K562 (cell line): Measurements from ENCODE around the gene SERPINA6. TPM values are rescaled to one million over a fixed set of nuclear protein-coding genes. Genes with fewer than 3 reads are reported as not detected.

Experiments
- ATAC-seq: fragments of 200-7000 bp; cut with Tn5 transposase; 3 replicates; pipeline ENCODE4 v1.9.1; 2020; ENCODE audit warnings: moderate library complexity
- BruUV-seq: library from RNA; stranded (reverse); fragments of 400-500 nt; replicated peaks from 2 replicates; lab custom pipeline; 2021; lab: Mats Ljungman, UMichigan
- CTCF ChIA-PET: fragments of 300-600 bp; formaldehyde crosslinking; extraction: SDS; loops from one replicate; lab custom pipeline; 2021; ENCODE audit warnings: low intra/inter-chr PET ratio; lab: Yijun Ruan, JAX
- POLR2A ChIA-PET: fragments of 300-600, 350-650 bp; sonication (Branson Sonifier 250); formaldehyde crosslinking; extraction: SDS; loops from one replicate; lab custom pipeline; 2021; ENCODE audit warnings: antibody characterized with exemption, inconsistent platforms; lab: Yijun Ruan, JAX
- DNase-seq, 4 experiments: peaks; one replicate each; pipeline versions ENCODE4 v3.0.0 to v3.0.0-alpha.2; 2011 to 2018; ENCODE audit warnings: low spot score in 3 of 4, mixed read lengths in 3 of 4; ENCODE audit errors: extremely low read depth in 1 of 4
- FAIRE-seq: peaks from 2 replicates; lab custom pipeline; 2011; peaks lifted over from hg19 to GRCh38; lab: Jason Lieb, UNC
- H2AFZ ChIP-seq: 2 replicates; pipeline ENCODE4 v1.6.0; 2011; ENCODE audit warnings: low read depth, low read length, control low read depth, inconsistent platforms
- H3K27ac ChIP-seq: fragments of 200-600 bp; 3 replicates; pipeline ENCODE4 v1.8.0; 2011; ENCODE audit warnings: low read depth, mild to moderate bottlenecking, control low read depth, inconsistent platforms, low read length, moderate library complexity, mixed read lengths; ENCODE audit errors: extremely low read depth
- H3K27me3 ChIP-seq, 2 experiments: fragments of 300-600 bp in 1 of 2; 2 replicates in 1 of 2; 3 replicates in 1 of 2; pipeline versions ENCODE4 v1.6.0 to v1.8.0; 2011; ENCODE audit warnings: inconsistent platforms in 2 of 2, low read length in 2 of 2, mild to moderate bottlenecking in 1 of 2, mixed read lengths in 1 of 2, moderate library complexity in 1 of 2; ENCODE audit not compliant: control insufficient read depth in 2 of 2, insufficient read depth in 2 of 2
- H3K36me3 ChIP-seq: fragments of 300-600 bp; 3 replicates; pipeline ENCODE4 v1.8.0; 2011; ENCODE audit warnings: mild to moderate bottlenecking, low read length, inconsistent platforms; ENCODE audit not compliant: control insufficient read depth, insufficient read depth
- H3K4me1 ChIP-seq, 2 experiments: fragments of 200-600 bp in 1 of 2; replicated peaks in 1 of 2; 2 replicates in 1 of 2; 3 replicates in 1 of 2; pipeline versions ENCODE4 v1.5.1 to v1.8.0; 2011; ENCODE audit warnings: inconsistent platforms in 2 of 2, low read length in 2 of 2, mild to moderate bottlenecking in 1 of 2, mixed read lengths in 1 of 2, moderate library complexity in 1 of 2; ENCODE audit not compliant: control insufficient read depth in 2 of 2, insufficient read depth in 2 of 2
- H3K4me2 ChIP-seq: 2 replicates; pipeline ENCODE4 v1.6.1; 2011; ENCODE audit warnings: low read length, control low read depth, inconsistent platforms, mixed read lengths; ENCODE audit not compliant: insufficient read depth
- H3K4me3 ChIP-seq: fragments of 200-600 bp; sonication (generic), shearing (Covaris generic); 2 replicates; pipeline ENCODE4 v1.5.1; 2016; ENCODE audit warnings: control low read depth, inconsistent platforms
- H3K79me2 ChIP-seq: fragments of 200-600 bp; 3 replicates; pipeline ENCODE4 v1.8.0; 2011; ENCODE audit warnings: low read length, inconsistent platforms; ENCODE audit not compliant: control insufficient read depth, insufficient read depth
- H3K9ac ChIP-seq, 2 experiments: 2 replicates each; pipeline versions ENCODE4 v1.6.0 to v1.6.1; 2011; ENCODE audit warnings: low read depth in 2 of 2, low read length in 2 of 2, control low read depth in 1 of 2, inconsistent platforms in 1 of 2, mild to moderate bottlenecking in 1 of 2, mixed read lengths in 1 of 2; ENCODE audit not compliant: insufficient read depth in 1 of 2
- H3K9me1 ChIP-seq: one replicate; pipeline ENCODE4 v1.6.0; 2011; ENCODE audit warnings: inconsistent platforms, mild to moderate bottlenecking, low read length, moderate library complexity; ENCODE audit not compliant: control insufficient read depth, insufficient read depth
- H3K9me3 ChIP-seq: replicated peaks from 2 replicates; pipeline ENCODE4 v1.5.1; 2011; ENCODE audit warnings: low read depth, low read length, inconsistent platforms; ENCODE audit not compliant: control insufficient read depth, insufficient read depth
- H4K20me1 ChIP-seq: replicated peaks from 2 replicates; pipeline ENCODE4 v1.6.1; 2011; ENCODE audit warnings: low read length, inconsistent platforms, mixed read lengths; ENCODE audit not compliant: control insufficient read depth, insufficient read depth
- CBX1 ChIP-seq: sonication (generic); IDR thresholded peaks from 2 replicates; pipeline ENCODE4 v1.6.1; 2016; ENCODE audit warnings: antibody characterized with exemption, low read depth, mild to moderate bottlenecking
- CREB5 ChIP-seq: fragments of 250-450 bp; sonication (Bioruptor Pico); IDR thresholded peaks from 2 replicates; pipeline ENCODE4 v1.5.0; 2020; ENCODE audit warnings: mild to moderate bottlenecking
- ELF2 ChIP-seq: fragments of 250-450 bp; sonication (Bioruptor Pico); IDR thresholded peaks from 2 replicates; pipeline ENCODE4 v1.5.0; 2021; ENCODE audit warnings: mild to moderate bottlenecking
- FOXA1 ChIP-seq: fragments of 450-650 bp; IDR thresholded peaks from 2 replicates; pipeline ENCODE4 v1.6.1; 2016; ENCODE audit warnings: mild to moderate bottlenecking, borderline replicate concordance
- HDAC1 ChIP-seq, 2 experiments: fragments of 450-650 bp; IDR thresholded peaks; 2 replicates each; pipeline ENCODE4 v1.6.1; 2016 to 2017; ENCODE audit warnings: inconsistent platforms in 1 of 2, mild to moderate bottlenecking in 1 of 2, moderate library complexity in 1 of 2
- HDGF ChIP-seq: fragments of 450-650 bp; IDR thresholded peaks from 2 replicates; pipeline ENCODE4 v1.6.1; 2016
- HMGN3 ChIP-seq: IDR thresholded peaks from 2 replicates; pipeline ENCODE4 v1.6.1; 2011; ENCODE audit warnings: borderline replicate concordance, low read depth, mild to moderate bottlenecking, mixed read lengths, low read length; ENCODE audit not compliant: insufficient read length; ENCODE audit errors: extremely low read depth
- JUN ChIP-seq, 2 experiments: sonication (generic) in 1 of 2; formaldehyde crosslinking in 1 of 2; IDR thresholded peaks; 2 replicates each; pipeline versions ENCODE4 v1.6.1 to v1.8.0; 2012 to 2022; ENCODE audit warnings: borderline replicate concordance in 2 of 2, mild to moderate bottlenecking in 2 of 2, improper control_type of control experiment in 1 of 2, low read depth in 1 of 2, low read length in 1 of 2, missing genetic modification reagents in 1 of 2
- NBN ChIP-seq: fragments of 450-650 bp; IDR thresholded peaks from 2 replicates; pipeline ENCODE4 v1.6.1; 2016; ENCODE audit warnings: low read depth, mild to moderate bottlenecking
- POU5F1 ChIP-seq: fragments of 150-350 bp; IDR thresholded peaks from 2 replicates; pipeline ENCODE4 v1.6.1; 2014; ENCODE audit warnings: borderline replicate concordance, low read length, low read depth, mild to moderate bottlenecking; ENCODE audit not compliant: partially characterized antibody
- RNF2 ChIP-seq: sonication (generic); IDR thresholded peaks from 2 replicates; pipeline ENCODE4 v1.6.1; 2016
- SETDB1 ChIP-seq: IDR thresholded peaks from one replicate; pipeline ENCODE4 v1.6.1; 2012; ENCODE audit warnings: low read length, control low read depth, inconsistent platforms
- ZFPM2 ChIP-seq: fragments of 250-450 bp; sonication (Bioruptor Pico); IDR thresholded peaks from 2 replicates; pipeline ENCODE4 v1.5.1; 2022; ENCODE audit warnings: mild to moderate bottlenecking
- ZNF311 ChIP-seq: fragments of 250-450 bp; sonication (Bioruptor Pico); IDR thresholded peaks from 2 replicates; pipeline ENCODE4 v1.4.0; 2020; ENCODE audit warnings: mild to moderate bottlenecking, moderate library complexity
- ZNF561 ChIP-seq: fragments of 450-650 bp; formaldehyde crosslinking; conservative IDR thresholded peaks from 2 replicates; pipeline ENCODE4 v1.4.0; 2020; ENCODE audit warnings: mild to moderate bottlenecking, moderate library complexity
- ZNF583 ChIP-seq: fragments of 250-450 bp; sonication (Bioruptor Pico); IDR thresholded peaks from 2 replicates; pipeline ENCODE4 v1.4.0; 2020
- ZNF696 ChIP-seq: fragments of 250-450 bp; sonication (Bioruptor Pico); conservative IDR thresholded peaks from 2 replicates; pipeline ENCODE4 v1.4.0; 2020; ENCODE audit warnings: mild to moderate bottlenecking, moderate library complexity
- WGBS: fragments of 100-300 bp; shearing (Covaris generic); methylation state at CpG from one replicate; pipeline ENCODE4 v1.1.6; 2016; ENCODE audit warnings: low coverage, mixed read lengths; ENCODE audit not compliant: insufficient coverage; ENCODE audit errors: missing lambda C conversion rate; 5-methylcytosine and 5-hydroxymethylcytosine counted together
- in situ Hi-C: fragments of 300-500 bp; cut with MboI; formaldehyde crosslinking; loops from 4 replicates; pipeline ENCODE4 v1.15.0; 2018; ENCODE audit warnings: inconsistent platforms, mixed read lengths
- intact Hi-C: fragments of 100-400 bp; cut with micrococcal nuclease; formaldehyde crosslinking; loops from 2 replicates; pipeline ENCODE4 v1.14.2; 2022
- polyA plus RNA-seq, 8 experiments: library from polyadenylated mRNA; depleted of rRNA in 4 of 8; stranded (reverse) in 5 of 8; unstranded in 3 of 8; fragments of >200 nt; fragmentation: Nextera tagmentation in 2 of 8; fragmentation: Illumina TruSeq in 1 of 8; extraction: Ambion mirVana in 2 of 8; extraction: Trizol in 1 of 8; gene quantifications; 2 replicates each; pipeline versions ENCODE4 v1.2.1 to v1.2.3, GENCODE V29; 2011 to 2014; ENCODE audit warnings: inconsistent platforms in 1 of 8, missing spikeins in 1 of 8
- total RNA-seq, 7 experiments: library from RNA; depleted of rRNA in 6 of 7; stranded (reverse); fragments of >200 nt in 6 of 7; fragmentation: Illumina TruSeq in 2 of 7; extraction: Trizol in 2 of 7; gene quantifications; 2 replicates each; pipeline versions ENCODE4 v1.2.1 to v1.2.3, GENCODE V29; 2011 to 2021; ENCODE audit warnings: low replicate concordance in 1 of 7
- TF ChIP-seq, protein P1 (sequence below): sonication (generic); formaldehyde crosslinking; IDR thresholded peaks from 2 replicates; pipeline ENCODE4 v1.4.0; 2020; ENCODE audit warnings: mild to moderate bottlenecking, missing genetic modification reagents
- TF ChIP-seq, protein P2 (sequence below): fragments of 450-650 bp; formaldehyde crosslinking; IDR thresholded peaks from 2 replicates; pipeline ENCODE4 v1.4.0; 2020; ENCODE audit warnings: mild to moderate bottlenecking, moderate library complexity

The SERPINA6 gene
- total and polyA plus RNA-seq, 9 of the 15 experiments (the other 6 are each of a cell fraction or from before 2014, with no cell fraction given), result not detected

GRCh38 chr14:94372021-94372605 lies 49.0 kb upstream of the SERPINA6 start (continued):
- TF ChIP-seq, protein P1, sequence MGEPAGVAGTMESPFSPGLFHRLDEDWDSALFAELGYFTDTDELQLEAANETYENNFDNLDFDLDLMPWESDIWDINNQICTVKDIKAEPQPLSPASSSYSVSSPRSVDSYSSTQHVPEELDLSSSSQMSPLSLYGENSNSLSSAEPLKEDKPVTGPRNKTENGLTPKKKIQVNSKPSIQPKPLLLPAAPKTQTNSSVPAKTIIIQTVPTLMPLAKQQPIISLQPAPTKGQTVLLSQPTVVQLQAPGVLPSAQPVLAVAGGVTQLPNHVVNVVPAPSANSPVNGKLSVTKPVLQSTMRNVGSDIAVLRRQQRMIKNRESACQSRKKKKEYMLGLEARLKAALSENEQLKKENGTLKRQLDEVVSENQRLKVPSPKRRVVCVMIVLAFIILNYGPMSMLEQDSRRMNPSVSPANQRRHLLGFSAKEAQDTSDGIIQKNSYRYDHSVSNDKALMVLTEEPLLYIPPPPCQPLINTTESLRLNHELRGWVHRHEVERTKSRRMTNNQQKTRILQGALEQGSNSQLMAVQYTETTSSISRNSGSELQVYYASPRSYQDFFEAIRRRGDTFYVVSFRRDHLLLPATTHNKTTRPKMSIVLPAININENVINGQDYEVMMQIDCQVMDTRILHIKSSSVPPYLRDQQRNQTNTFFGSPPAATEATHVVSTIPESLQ, result no peak
- TF ChIP-seq HDGF (no peak), CBX1 (no peak)

DNA sequence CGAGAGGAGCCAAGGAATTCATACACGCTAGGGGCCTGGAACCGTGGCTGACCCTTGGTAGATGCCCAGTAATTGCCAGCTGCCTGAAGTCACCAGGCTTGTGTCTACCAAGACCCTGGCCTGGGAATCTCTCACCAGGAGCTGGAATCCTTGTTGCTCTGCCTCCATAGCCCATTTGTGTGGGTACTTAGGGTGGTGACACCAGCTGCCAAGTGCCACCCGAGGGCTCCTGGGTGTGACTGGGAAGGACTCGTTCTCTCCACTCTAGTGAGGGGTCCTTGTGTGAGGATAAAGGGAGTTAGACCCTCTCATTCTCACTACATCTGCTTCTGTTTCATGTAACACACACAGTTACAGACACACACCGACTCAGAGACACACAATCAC lies 47.4 kb upstream of the SERPINA6 start:
- H3K79me2 ChIP-seq, result no peaks in the 10 kb centered on the region
- no peaks in the 10 kb centered on the region for H3K9me1 ChIP-seq
- H2AFZ ChIP-seq, result no peak overlapping the region
- BruUV-seq, result no TSS peak
- H3K4me1 ChIP-seq, result no peaks in the 10 kb centered on the region
- FAIRE-seq, result no peak
- ChIA-PET POLR2A (no interaction called here), CTCF (no interaction called here)
- no peaks in the 10 kb centered on the region for H3K36me3 ChIP-seq
- in situ Hi-C loops (no loop called here), intact Hi-C loops (no loop called here)
- no peaks in the 10 kb centered on the region for H3K9me3 ChIP-seq
- WGBS, result 6% methylated on average over 2 of the region's 6 CpGs
- no peak for ATAC-seq
- H3K9ac ChIP-seq, result no peak overlapping the region
- no peak overlapping the region for H3K4me2 ChIP-seq
- no peaks in the 10 kb centered on the region for H4K20me1 ChIP-seq
- H3K27me3 ChIP-seq, result peaks cover 2 to 13% of the 10 kb centered on the region in 2 experiments; a peak in 1 of 5 replicates
- no peak overlapping the region for H3K4me3 ChIP-seq
- H3K27ac ChIP-seq, result no peak overlapping the region
- no peak for DNase-seq
- no peak for TF ChIP-seq ZFPM2 (CRISPR knock-in tag)
- no peak for TF ChIP-seq HDAC1 (IDR thresholded peaks at IDR 0.05)
- no peak for TF ChIP-seq SETDB1
- TF ChIP-seq ZNF311 (CRISPR knock-in tag), result no peak
- TF ChIP-seq ZNF561, result no peak
- TF ChIP-seq POU5F1, result no peak
- no peak for TF ChIP-seq FOXA1
- no peak for TF ChIP-seq ZNF583 (CRISPR knock-in tag)
- TF ChIP-seq, protein P2, sequence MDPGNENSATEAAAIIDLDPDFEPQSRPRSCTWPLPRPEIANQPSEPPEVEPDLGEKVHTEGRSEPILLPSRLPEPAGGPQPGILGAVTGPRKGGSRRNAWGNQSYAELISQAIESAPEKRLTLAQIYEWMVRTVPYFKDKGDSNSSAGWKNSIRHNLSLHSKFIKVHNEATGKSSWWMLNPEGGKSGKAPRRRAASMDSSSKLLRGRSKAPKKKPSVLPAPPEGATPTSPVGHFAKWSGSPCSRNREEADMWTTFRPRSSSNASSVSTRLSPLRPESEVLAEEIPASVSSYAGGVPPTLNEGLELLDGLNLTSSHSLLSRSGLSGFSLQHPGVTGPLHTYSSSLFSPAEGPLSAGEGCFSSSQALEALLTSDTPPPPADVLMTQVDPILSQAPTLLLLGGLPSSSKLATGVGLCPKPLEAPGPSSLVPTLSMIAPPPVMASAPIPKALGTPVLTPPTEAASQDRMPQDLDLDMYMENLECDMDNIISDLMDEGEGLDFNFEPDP, result no peak
- no peak for TF ChIP-seq NBN
- no peak for TF ChIP-seq ELF2 (CRISPR knock-in tag)
- TF ChIP-seq JUN (IDR thresholded peaks at IDR 0.05; ENCODE audit: borderline replicate concordance, low read depth, low read length), result no peak
- no peak for TF ChIP-seq JUN (CRISPR knock-in tag; IDR thresholded peaks at IDR 0.05; ENCODE audit: borderline replicate concordance)
- no peak for TF ChIP-seq RNF2
- no peak for TF ChIP-seq ZNF696 (CRISPR knock-in tag)
- TF ChIP-seq HMGN3, result no peak
- TF ChIP-seq CREB5, result no peak
